ENCODE results near the gene RGS12.

GRCh38 chr4:3285558-3286334 is 7.1 kb upstream of the RGS12 start:
- TF ChIP-seq TAF1 (IDR thresholded peaks at IDR 0.05; ENCODE audit: low read depth, low read length) (no peak), POLR2A (IDR thresholded peaks at IDR 0.05; ENCODE audit: low read depth, low read length) (no peak), POLR2AphosphoS5 (IDR thresholded peaks at IDR 0.05; ENCODE audit: low read depth, low read length) (no peak), SPI1 (IDR thresholded peaks at IDR 0.05; ENCODE audit: low read depth, low read length) (no peak; the same call in 1 of the 2 replicates)
